Jurkat, Clone E6-1 (cell line): ENCODE measurements around the gene TSPEAR.
"Not testable (repeated sequence)": the region's sequence is repeated elsewhere in the genome, so short reads cannot be mapped to it uniquely, and the experiment has no call there.

ENCODE experiments used
- DNase-seq: peaks from one replicate; pipeline ENCODE4 v3.0.0-alpha.2; 2011; ENCODE audit warnings: low read depth, low spot score
- H3K4me3 ChIP-seq: 2 replicates; pipeline ENCODE4 v1.5.1; 2011; ENCODE audit warnings: mild to moderate bottlenecking, low read length, control low read depth, moderate library complexity

The TSPEAR gene

DNA sequence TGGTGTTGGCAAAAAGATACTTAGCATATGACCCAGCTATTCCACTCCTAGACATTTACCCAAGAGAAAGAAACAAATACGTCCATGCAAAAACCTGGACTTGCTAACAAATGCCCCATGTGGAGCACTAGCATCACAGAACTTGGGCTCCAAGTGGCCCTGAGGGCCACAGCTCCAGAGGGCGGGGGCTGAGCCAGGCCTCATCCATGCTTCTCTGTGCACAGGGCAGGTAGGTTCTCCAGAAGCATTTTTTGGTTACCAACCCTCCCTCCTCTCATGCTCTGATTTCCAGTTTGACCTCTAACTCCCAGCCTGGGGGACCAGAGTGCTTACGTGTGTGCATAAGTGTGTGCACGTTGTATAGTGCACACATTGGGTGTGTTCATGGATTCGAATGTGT lies 46.7 kb downstream of the TSPEAR start:
- H3K4me3 ChIP-seq: no peak overlapping the region
- DNase-seq: no peak

DNA sequence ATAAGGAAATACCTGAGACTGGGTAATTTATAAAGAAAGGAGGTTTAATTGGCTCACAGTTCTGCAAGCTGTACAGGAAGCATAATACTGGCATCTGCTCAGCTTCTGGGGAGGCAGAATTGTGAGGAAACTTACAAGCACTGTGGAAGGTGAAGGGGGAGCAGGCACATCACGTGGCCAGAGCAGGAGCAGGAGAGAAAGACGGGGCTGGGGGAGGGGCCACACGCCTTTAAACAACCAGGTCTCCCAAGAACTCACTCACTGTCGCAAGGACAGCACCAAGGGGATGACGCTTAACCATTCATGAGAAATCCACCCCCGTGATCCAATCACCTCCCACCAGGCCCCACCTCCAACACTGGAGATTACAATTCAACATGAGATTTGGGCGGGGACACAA lies 49.8 kb downstream of the TSPEAR start:
- not testable (repeated sequence) for DNase-seq, H3K4me3 ChIP-seq

DNA sequence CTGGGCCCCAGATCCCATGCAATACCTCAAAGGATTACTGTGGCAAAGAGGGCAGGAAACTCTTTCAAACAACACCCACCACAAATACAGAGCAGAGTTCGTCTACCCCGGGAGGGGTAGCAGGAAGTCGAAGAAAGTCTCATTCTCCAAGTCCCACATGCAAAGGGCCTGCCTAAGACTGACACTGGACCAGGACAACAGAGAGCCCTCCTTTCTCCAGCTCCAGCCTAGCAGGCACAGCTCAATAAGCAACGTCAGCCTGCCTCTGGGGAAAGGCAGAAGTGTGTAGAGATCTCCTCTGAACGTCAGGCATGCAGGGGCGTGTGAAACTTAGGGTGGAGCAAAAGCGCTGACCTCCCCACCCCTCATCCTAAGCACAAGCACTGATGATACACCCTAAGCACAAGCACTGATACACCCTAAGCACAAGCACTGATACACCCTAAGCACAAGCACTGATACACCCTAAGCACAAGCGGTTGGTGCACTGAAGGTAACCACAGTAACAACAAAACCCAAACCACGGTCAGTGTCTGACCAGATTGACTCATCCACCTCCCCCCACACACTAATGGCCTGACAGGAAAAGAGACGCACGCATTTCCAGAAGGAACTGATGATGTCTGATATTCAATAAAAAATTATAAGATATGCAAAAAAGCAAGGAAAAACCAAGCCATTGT lies 52.3 kb downstream of the TSPEAR start:
- peak; percentile 61 for DNase-seq
- H3K4me3 ChIP-seq: no peak overlapping the region

DNA sequence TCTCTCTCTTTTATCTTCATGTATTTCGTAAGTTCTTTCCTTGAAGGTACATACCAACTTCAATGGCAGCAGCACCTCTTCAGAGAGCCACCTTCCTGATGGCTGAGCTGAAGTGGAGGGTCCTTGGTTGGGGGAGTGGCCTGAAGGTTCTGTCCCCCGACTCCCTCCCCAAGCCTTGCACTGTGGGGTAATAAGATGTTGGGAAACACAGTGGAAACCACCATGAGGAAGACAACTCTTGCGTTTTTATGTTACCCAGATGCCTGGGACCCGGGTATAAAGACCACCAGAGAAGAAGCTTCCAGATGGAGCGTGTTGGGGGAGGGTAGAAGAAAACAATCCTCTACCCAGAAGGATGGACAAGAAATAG lies 52.8 kb downstream of the TSPEAR start:
- H3K4me3 ChIP-seq: no peak overlapping the region

DNA sequence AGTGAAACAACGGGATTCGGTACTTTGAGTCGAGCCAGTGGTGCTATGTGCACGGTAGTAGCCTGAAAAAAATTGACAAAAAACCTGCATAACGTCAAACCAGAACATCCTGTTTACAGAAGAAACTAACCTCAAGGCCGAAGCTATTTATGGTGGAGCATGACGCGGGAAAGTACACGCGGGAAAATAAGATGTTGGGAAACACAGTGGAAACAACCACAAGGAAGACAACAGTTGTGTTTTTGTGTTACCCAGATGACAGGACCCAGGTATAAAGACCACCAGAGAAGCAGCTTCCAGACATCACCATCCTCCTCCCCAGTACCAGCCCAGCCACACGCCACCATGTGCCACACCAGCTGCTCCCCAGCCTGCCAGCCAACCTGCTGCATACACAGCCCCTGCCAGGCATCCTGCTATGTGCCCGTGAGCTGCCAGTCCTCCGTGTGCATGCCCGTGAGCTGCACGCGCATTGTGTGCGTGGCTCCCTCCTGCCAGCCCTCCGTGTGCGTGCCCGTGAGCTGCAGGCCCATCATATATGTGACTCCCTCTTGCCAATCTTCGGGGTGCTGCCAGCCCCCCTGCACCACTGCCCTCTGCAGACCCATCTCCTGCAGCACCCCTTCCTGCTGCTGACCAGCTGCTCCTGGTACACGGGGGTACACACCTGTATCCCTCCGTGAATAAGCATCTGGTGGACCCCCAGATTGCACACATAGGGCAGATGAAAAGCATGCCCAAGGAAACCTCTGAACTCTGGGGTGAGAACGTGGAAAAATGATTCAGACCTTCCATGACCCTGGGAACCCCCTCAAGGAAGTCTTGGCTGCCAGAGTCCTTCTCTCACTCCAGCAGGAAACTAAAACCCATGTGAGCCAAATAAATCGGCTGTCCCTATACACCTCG lies 53.5 kb downstream of the TSPEAR start, which contains the start of gene KRTAP12-3:
KRTAP12-3 (plus strand) TSS at position 298 of the 906 bp plus-strand sequence; CDS start at position 346, 48 bp downstream.
- DNase-seq: peak; percentile 48

More for the DNA sequence above, 52.8 kb downstream of the TSPEAR start:
- no peak for DNase-seq

DNA sequence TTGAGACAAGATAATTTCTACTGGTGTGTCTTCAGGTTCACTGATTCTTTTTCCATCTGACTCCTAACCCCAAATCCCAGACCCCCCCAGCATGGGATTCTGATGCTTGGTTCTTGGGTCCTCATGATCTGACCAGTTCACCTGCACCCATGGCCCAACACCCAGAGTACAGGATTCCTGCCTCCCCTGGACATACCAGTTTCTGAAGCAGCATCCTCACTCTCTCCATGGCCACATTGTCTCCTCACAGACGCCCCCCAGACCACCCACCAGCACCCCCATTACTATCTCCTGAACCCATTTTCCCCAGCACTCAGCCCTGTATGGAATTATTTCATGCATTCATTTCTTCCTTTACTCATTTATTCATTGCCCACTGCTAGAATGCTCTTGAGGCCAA lies 54.5 kb downstream of the TSPEAR start:
- no peak for DNase-seq
- no peak overlapping the region for H3K4me3 ChIP-seq

More for the DNA sequence above, 53.5 kb downstream of the TSPEAR start, which contains the start of gene KRTAP12-3:
- H3K4me3 ChIP-seq: no peak within 1 kb of the TSS

DNA sequence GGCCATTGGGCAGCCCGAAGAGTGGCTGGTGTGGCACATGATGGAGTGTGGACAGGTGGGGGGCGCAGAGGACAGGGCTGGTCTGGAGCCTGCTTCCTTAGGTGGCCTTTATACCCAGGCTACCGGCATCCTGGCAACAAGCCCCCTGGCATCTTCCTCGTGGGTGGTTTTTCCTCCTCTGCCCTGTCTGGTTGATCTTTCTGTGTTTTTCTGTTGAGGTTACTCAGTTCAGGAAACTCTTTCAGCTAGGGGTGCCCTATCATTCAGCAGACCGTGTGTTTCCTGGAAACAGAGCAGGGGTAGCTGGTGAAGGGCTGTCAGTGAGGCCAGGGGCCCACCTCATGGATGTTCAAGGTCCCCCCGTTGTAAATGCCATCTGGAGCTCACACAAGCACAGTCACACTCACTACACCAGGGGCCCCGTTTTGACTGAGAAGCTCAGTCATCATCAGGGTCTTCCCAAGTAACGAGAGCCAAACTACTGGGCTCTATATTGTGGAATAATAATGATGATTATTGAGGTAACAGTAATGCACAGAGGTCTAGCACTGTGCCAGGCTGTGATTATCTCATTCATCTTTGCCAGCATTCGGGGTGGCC lies 56.7 kb downstream of the TSPEAR start, which contains the start of gene KRTAP12-4:
KRTAP12-4 (minus strand) TSS at position 84 of the 600 bp plus-strand sequence; CDS start at position 39, 45 bp downstream.
- no peak within 1 kb of the TSS for H3K4me3 ChIP-seq
- DNase-seq: peak; percentile 26

DNA sequence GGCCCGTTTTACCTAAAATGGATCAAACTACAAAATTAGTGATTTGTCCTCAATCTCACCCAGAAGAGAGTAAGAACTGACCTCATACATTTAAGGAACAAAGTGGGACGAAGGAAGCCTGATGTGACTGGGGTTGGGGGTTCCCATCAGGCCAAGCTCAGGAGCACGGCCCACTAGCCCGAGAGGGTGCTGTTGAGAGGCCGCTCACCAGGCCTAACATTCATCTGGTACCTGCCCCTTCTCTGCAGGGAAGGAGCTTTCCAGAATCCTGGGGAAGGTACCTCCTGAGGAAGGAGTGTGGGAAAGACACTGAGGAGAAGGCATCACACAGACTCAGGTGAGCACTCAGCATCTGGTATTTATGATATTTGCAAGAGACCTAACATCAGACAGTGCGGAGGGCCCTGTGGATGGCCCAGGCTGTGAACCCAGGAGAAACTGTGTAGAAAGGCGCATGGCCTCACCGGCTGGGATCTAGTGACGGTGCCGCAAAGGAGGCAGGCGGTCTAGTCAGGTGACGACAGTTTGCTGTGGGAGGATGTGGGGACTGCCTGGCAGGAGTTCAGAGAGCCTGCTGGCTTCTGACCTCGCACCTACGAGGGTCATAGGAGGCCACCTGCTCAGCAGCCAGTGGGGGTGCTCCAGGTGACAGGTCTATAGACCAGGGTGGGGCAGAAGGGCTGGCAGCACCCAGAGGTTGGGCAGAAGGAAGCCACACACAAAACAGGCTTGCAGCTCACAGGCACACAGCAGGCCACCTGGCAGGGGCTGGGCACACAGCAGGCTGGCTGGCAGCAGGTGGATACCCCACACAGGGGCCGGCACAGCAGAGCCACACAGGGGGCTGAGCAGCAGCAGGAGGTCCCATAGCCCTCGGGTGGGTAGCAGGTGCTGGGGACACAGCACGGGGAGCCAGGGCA lies 57.5 kb downstream of the TSPEAR start:
- no peak overlapping the region for H3K4me3 ChIP-seq
- DNase-seq: peak; percentile 72

DNA sequence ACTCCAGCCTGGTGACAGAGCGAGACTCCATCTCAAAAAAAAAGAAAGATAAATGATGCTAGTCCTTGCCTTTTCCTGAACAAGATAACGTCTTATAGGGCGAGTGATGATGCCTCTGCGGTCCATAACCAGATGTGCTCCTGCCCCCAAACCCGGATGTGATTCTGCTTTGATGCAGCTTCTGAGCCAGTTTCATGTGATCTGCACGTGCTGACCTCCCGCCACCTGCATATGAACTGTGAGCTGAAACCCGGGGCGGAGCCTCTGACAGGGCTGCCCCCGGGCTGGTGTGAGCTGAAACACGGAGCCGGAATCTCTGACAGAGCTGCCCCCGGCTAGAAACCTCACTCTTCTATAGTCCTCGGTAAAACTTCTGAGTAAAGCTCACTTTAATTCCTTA lies 58.2 kb downstream of the TSPEAR start:
- peak; percentile 67 for DNase-seq

DNA sequence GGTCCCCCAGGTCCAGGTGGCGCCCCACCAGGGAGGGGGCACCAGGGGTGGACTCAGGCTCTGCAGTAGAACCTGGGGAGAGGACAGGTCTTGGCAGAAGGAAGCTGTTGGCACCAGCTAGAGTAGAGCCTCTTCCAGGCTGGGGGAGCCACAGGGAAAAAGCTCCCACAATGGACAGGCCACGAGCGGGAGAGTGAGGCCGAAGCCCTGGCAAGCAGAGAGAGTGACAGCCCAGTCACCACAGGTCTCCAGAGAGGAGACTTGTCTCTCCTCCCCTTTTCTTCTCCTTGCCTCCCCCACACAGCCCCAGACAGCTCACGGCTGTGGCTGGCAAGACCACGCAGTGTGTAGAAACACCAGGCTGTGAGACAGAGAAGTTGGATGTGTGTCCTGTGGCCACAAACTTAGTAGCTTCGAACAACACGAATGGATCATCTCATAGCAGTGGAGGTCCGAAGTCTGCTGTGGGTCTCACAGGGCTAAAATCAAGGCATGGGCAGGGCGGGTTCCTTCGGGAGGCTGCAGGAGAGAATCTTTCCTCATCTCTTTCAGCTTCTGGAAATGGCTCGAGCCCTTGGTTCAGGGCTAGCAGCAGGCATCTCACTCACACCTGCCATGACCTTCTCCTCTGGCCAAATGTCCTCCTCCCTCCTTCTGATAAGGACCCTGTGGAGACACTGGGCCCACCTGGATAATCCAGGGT lies 60.2 kb downstream of the TSPEAR start:
- no peak for DNase-seq
- no peak overlapping the region for H3K4me3 ChIP-seq

More for the DNA sequence above, 58.2 kb downstream of the TSPEAR start:
- no peak overlapping the region for H3K4me3 ChIP-seq

DNA sequence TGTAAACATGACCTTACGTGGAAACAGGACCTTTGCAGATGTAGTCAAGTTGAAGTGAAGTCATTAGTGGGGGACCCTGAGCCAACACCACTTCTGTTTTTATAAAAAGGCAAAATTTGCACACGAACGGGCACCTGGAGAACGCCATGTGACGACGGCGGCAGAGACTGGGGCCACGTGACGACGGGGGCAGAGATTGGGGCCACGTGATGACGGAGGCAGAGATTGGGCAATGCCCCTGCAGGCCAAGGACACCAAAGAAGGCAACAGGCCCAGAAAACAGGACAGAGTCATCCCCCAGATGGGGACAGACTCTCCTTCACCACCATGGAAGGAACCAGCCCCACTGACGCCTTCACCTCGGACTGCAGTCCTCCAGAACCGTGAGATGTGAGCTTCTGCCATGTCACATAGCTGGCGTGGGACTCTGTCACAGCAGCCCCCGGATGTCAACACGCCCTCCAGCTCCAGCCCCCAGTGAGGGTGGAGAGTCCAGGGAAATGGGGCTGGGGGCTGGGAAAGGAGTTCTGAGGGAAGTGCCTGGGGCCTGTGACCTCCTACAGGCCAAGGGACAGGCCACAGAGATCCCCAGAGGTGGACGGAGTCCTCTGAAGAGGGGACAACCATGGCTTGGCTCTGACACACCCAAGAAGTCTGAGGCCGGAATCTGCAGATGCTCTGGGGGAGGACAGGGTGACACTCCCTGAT lies 61.0 kb downstream of the TSPEAR start:
- H3K4me3 ChIP-seq: no peak overlapping the region
- no peak for DNase-seq

DNA sequence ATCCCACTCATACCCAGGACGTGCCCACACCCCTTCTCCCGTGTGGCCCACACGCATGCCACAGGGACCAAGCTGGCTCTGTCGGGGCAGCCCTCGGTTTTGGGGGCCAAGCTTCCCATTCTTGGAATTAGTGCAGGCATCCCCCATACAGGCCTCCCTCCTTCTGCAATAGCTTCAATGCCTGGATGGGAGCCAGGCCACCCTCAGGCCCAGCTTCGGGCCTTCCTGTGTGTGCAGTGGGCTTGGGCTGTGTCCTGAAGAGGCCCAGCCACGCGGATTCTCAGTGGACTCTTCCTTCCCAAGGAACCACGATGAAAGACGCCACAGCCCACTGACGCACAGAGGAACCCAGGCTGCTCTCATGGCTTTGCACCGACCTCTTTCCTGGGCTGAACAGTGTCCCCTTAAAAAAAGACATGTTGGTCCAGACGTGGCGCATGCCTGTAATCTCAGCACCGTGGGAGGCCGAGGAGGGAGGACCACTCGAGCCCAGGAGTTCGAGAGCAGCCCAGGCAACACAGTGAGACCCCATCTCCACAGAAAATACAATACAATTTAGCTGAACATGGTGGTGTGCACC lies 61.8 kb downstream of the TSPEAR start:
- no peak overlapping the region for H3K4me3 ChIP-seq
- no peak for DNase-seq

DNA sequence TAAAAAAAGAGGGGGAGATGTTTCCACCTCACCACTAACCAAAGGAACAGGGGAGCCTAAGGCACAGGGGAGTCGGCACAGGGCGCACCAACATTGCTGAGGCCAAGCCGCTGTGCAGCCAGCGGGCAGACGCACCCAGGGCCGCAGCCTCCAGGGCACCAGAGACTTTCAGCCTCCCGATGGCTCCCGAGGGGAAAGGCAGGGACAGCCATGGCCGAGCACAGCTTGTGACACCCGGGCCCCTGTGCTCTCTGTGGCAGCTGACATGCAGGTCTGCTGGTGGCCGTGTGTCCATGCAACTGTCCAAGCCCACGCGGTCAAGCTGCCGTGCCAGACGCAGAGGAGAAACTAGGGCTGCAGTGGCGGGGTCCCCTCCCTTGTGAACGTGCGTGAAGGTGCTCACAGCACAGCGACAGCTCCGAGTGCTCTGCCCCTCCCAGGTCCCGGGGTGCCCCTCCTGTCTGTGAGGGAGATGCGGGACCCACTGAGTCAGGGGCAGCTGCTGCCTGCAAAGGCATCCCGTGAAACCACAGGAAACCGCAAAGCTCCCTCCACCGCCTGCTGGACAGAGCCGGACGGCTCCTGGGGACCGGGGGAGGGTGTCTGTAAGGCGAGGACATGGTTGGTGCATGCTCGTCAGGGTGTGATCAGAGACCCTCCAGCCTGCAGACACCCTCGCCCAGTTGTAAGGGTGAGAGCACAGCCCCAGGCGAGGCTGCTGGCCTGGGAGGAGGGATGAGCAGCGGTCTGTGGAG lies 62.6 kb downstream of the TSPEAR start:
- no peak overlapping the region for H3K4me3 ChIP-seq
- DNase-seq: no peak

DNA sequence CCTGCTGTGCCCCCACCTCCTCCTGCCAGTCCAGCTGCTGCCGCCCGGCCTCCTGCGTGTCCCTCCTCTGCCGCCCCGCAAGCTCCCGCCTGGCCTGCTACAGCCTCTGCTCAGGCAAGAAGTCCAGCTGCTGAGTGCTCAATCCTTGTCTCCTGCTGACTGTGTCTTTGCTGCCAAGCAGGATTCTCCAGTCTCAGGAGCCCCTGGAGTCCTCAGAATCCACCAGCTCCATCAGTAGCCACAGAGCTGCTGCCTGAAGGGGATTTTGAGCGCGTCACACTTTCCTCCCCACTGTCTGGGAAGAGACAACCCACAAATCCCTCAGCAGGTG lies 64.2 kb downstream of the TSPEAR start:
- no peak overlapping the region for H3K4me3 ChIP-seq
- no peak for DNase-seq

DNA sequence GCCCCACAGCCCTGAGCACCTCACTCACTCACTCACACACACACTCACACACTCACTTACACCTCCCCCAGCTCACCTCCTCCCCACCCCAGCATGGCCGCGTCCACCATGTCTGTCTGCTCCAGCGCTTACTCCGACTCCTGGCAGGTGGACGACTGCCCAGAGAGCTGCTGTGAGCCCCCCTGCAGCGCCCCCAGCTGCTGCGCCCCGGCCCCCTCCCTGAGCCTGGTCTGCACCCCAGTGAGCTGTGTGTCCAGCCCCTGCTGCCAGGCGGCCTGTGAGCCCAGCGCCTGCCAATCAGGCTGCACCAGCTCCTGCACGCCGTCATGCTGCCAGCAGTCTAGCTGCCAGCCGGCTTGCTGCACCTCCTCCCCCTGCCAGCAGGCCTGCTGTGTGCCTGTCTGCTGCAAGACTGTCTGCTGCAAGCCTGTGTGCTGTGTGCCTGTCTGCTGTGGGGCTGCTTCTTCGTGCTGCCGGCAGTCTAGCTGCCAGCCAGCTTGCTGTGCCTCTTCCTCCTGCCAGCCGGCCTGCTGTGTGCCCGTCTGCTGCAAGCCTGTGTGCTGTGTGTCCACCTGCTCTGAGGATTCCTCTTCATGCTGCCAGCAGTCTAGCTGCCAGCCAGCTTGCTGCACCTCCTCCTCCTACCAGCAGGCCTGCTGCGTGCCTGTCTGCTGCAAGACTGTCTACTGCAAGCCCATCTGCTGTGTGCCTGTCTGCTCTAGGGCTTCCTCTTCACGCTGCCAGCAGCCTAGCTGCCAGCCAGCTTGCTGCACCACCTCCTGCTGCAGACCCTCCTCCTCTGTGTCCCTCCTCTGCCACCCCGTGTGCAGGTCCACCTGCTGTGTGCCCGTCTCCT lies 64.8 kb downstream of the TSPEAR start, which contains the start of gene KRTAP10-11:
KRTAP10-11 (plus strand) TSS at position 49 of the 856 bp plus-strand sequence; CDS start at position 94, 45 bp downstream.
- not testable (repeated sequence) for H3K4me3 ChIP-seq, DNase-seq

DNA sequence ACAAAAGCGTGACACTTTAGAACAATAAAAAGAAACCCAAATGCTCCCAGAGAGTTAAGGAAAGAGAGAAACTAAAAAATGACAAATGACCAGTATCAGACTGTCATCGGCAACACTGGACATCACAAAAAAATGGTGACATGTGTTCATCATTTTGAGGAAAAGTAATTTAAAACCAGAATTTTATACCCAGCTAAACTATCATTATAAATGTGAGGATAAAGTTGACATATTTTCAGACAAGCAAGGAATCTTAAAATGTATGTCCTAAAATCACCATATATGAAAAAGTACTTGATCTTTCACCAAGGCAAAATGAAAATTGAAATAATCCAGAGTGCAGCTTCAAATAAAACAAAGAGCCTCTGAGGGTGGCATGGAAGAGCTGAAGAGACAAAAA lies 66.5 kb downstream of the TSPEAR start:
- no peak for DNase-seq
- no peak overlapping the region for H3K4me3 ChIP-seq
